Hepatocyte (in vitro differentiated cells): ENCODE results near the gene PAK1.

Source experiments
- CTCF ChIP-seq: fragments of 200-600 bp; sonication (generic); IDR thresholded peaks from 2 replicates; pipeline ENCODE4 v1.5.1; 2016; ENCODE audit warnings: antibody characterized with exemption, mild to moderate bottlenecking; ENCODE audit not compliant: poor library complexity
- EZH2 ChIP-seq: fragments of 200-600 bp; sonication (generic); IDR thresholded peaks from 2 replicates; pipeline ENCODE4 v1.6.1; 2016; ENCODE audit warnings: antibody characterized with exemption, mild to moderate bottlenecking, borderline replicate concordance
- EZH2phosphoT487 ChIP-seq: fragments of 200-600 bp; sonication (generic); IDR thresholded peaks from one replicate; pipeline ENCODE4 v1.6.1; 2018; ENCODE audit warnings: antibody characterized with exemption, mild to moderate bottlenecking, low read depth, moderate library complexity; ENCODE audit not compliant: unreplicated experiment, severe bottlenecking

DNA sequence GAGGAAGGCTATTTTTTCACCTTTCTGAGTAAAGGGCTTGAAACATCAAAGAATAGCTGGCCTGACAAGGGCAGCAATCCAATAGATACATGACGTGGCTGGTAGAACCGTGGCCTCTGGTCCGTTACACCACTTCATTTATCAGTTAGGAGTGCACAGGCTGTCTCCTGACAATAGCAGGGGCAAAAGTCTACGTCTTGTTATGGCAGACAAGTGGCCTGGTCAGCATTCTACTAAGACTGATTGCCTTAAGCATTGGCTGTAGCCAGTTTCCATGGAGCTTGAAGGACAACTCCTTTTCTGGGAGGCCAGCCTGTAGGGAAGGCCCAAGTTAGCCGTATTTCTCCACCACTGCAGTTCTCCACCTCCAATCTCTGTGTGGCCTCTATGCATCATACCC lies 163.2 kb downstream of the PAK1 start:
- TF ChIP-seq CTCF (no peak), EZH2phosphoT487 (no peak), EZH2 (no peak)
